SK-N-SH (cell line): ENCODE data around the gene NBEA.

ENCODE experiments used
- ELF1 ChIP-seq: IDR thresholded peaks from 2 replicates; pipeline ENCODE4 v1.4.0; 2012
- JUND ChIP-seq: IDR thresholded peaks from 2 replicates; pipeline ENCODE4 v1.4.0; 2012
- NRF1 ChIP-seq: IDR thresholded peaks from 2 replicates; pipeline ENCODE4 v1.6.1; 2012; ENCODE audit warnings: low read depth, mild to moderate bottlenecking, low read length
- POLR2AphosphoS5 ChIP-seq: IDR thresholded peaks from 2 replicates; pipeline ENCODE4 v1.6.1; 2012; ENCODE audit warnings: low read depth, low read length
- RAD21 ChIP-seq: IDR thresholded peaks from 2 replicates; pipeline ENCODE4 v1.6.1; 2012; ENCODE audit warnings: mild to moderate bottlenecking, low read length
- TAF1 ChIP-seq: IDR thresholded peaks from 2 replicates; pipeline ENCODE4 v1.6.1; 2012; ENCODE audit warnings: low read depth, mild to moderate bottlenecking, low read length, moderate library complexity, borderline replicate concordance
- TF ChIP-seq, protein P1 (sequence below): fragments of 200-600 bp; sonication (generic); IDR thresholded peaks from 2 replicates; pipeline ENCODE4 v1.6.1; 2017; ENCODE audit warnings: antibody characterized with exemption, mild to moderate bottlenecking, moderate library complexity
- TF ChIP-seq, protein P2 (sequence below): IDR thresholded peaks from 2 replicates; pipeline ENCODE4; 2012
- TF ChIP-seq, protein P3 (sequence below): IDR thresholded peaks from 2 replicates; pipeline ENCODE4 v1.6.1; 2012; ENCODE audit warnings: mild to moderate bottlenecking, low read depth, low read length, moderate library complexity

DNA sequence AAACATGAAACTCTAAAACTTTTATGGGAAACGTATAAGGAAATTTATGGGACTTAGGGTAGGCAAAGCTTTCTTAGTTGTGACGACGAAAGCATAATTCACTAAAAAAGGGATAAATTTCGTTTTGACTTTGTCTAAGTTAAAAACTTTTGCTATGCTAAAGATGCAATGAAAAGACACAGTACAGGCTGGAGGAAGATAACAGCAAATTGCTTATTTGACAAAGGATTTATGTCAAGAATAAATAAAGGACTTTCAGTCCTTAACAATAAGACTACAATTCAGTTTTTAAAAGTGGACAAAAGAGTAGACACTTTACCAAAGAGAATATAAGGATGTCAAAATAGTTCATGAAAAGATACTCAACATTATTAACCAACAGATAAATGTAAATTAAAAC lies 150.2 kb downstream of the NBEA start:
- TF ChIP-seq JUND (no peak), RAD21 (no peak), TAF1 (no peak), ELF1 (no peak), POLR2AphosphoS5 (no peak), NRF1 (no peak)
- TF ChIP-seq, protein P1, sequence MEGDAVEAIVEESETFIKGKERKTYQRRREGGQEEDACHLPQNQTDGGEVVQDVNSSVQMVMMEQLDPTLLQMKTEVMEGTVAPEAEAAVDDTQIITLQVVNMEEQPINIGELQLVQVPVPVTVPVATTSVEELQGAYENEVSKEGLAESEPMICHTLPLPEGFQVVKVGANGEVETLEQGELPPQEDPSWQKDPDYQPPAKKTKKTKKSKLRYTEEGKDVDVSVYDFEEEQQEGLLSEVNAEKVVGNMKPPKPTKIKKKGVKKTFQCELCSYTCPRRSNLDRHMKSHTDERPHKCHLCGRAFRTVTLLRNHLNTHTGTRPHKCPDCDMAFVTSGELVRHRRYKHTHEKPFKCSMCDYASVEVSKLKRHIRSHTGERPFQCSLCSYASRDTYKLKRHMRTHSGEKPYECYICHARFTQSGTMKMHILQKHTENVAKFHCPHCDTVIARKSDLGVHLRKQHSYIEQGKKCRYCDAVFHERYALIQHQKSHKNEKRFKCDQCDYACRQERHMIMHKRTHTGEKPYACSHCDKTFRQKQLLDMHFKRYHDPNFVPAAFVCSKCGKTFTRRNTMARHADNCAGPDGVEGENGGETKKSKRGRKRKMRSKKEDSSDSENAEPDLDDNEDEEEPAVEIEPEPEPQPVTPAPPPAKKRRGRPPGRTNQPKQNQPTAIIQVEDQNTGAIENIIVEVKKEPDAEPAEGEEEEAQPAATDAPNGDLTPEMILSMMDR, result no peak
- TF ChIP-seq, protein P2, sequence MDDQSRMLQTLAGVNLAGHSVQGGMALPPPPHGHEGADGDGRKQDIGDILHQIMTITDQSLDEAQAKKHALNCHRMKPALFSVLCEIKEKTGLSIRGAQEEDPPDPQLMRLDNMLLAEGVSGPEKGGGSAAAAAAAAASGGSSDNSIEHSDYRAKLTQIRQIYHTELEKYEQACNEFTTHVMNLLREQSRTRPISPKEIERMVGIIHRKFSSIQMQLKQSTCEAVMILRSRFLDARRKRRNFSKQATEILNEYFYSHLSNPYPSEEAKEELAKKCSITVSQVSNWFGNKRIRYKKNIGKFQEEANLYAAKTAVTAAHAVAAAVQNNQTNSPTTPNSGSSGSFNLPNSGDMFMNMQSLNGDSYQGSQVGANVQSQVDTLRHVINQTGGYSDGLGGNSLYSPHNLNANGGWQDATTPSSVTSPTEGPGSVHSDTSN, result no peak
- TF ChIP-seq, protein P3, sequence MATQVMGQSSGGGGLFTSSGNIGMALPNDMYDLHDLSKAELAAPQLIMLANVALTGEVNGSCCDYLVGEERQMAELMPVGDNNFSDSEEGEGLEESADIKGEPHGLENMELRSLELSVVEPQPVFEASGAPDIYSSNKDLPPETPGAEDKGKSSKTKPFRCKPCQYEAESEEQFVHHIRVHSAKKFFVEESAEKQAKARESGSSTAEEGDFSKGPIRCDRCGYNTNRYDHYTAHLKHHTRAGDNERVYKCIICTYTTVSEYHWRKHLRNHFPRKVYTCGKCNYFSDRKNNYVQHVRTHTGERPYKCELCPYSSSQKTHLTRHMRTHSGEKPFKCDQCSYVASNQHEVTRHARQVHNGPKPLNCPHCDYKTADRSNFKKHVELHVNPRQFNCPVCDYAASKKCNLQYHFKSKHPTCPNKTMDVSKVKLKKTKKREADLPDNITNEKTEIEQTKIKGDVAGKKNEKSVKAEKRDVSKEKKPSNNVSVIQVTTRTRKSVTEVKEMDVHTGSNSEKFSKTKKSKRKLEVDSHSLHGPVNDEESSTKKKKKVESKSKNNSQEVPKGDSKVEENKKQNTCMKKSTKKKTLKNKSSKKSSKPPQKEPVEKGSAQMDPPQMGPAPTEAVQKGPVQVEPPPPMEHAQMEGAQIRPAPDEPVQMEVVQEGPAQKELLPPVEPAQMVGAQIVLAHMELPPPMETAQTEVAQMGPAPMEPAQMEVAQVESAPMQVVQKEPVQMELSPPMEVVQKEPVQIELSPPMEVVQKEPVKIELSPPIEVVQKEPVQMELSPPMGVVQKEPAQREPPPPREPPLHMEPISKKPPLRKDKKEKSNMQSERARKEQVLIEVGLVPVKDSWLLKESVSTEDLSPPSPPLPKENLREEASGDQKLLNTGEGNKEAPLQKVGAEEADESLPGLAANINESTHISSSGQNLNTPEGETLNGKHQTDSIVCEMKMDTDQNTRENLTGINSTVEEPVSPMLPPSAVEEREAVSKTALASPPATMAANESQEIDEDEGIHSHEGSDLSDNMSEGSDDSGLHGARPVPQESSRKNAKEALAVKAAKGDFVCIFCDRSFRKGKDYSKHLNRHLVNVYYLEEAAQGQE, result no peak
